Esophagus (tissue), 2 donors: ENCODE measurements around the gene OR5L1. TPM values are rescaled to one million over a fixed set of nuclear protein-coding genes. Genes with fewer than 3 reads are reported as not detected.

ENCODE experiments used
- H3K27ac ChIP-seq, 2 donors: one replicate each; pipeline ENCODE4 v1.5.1; 2013; ENCODE audit warnings: low read depth in 2 of 2, mild to moderate bottlenecking in 2 of 2, inconsistent platforms in 1 of 2, low read length in 1 of 2, moderate library complexity in 1 of 2
- H3K27me3 ChIP-seq, 2 donors: one replicate each; pipeline ENCODE4 v1.6.1; 2013; ENCODE audit warnings: low read length in 2 of 2, control low read depth in 1 of 2, mild to moderate bottlenecking in 1 of 2; ENCODE audit not compliant: insufficient read depth in 2 of 2, control insufficient read depth in 1 of 2
- H3K36me3 ChIP-seq, 2 donors: one replicate each; pipeline ENCODE4 v1.6.1; 2013; ENCODE audit warnings: low read length in 1 of 2; ENCODE audit not compliant: control insufficient read depth in 2 of 2, insufficient read depth in 2 of 2
- H3K4me1 ChIP-seq, 2 donors: one replicate each; pipeline ENCODE4 v1.6.1; 2013; ENCODE audit warnings: low read length in 1 of 2; ENCODE audit not compliant: control insufficient read depth in 2 of 2, insufficient read depth in 2 of 2
- H3K4me3 ChIP-seq, 2 donors: one replicate each; pipeline ENCODE4 v1.5.1; 2013; ENCODE audit warnings: low read length in 2 of 2, mild to moderate bottlenecking in 2 of 2, low read depth in 1 of 2, moderate library complexity in 1 of 2
- H3K9me3 ChIP-seq, 2 donors: one replicate each; pipeline ENCODE4 v1.6.1; 2013; ENCODE audit warnings: mild to moderate bottlenecking in 2 of 2, low read depth in 1 of 2, low read length in 1 of 2, moderate library complexity in 1 of 2; ENCODE audit not compliant: control insufficient read depth in 2 of 2, insufficient read depth in 1 of 2
- WGBS, 2 donors: extraction: QIAGEN DNeasy Blood & Tissue Kit; methylation state at CpG; one replicate each; pipeline ENCODE4 v1.1.7; 2013; 5-methylcytosine and 5-hydroxymethylcytosine counted together
- polyA plus RNA-seq, 2 donors: library from polyadenylated mRNA; stranded (reverse); fragments of 200-250 nt; gene quantifications; one replicate each; pipeline ENCODE4 v1.2.3, GENCODE V29; 2013
- donor health status: healthy with polysubstance abuse.
- donor health status: Bipolar disorder and iron deficiency.

Gene OR5L1
- polyA plus RNA-seq, 2 donors: not detected

DNA sequence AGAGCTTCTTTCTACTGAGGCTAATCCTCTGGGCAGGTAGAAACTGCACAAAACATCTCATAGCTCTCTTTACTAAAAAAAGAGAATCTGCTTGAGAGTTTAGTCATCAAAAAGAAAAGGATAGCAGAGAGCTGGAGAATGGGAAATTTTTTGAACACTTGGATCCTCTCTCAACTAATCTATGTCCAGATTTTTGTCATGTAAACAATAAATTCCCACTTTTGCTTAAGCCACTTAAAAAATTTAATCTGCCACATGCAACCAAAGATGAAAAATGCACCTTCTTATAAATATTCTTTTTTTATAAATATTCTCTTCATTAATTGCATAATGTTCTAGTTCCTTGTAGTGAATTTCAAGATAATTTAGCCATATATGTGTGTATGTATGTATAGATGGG lies 37.9 kb downstream of the OR5L1 start:
- Histone ChIP-seq H3K4me1 (no peaks in the 10 kb centered on the region), H3K9me3 (no peaks in the 10 kb centered on the region), H3K36me3 (no peaks in the 10 kb centered on the region), H3K27me3 (no peaks in the 10 kb centered on the region), H3K4me3 (no peak overlapping the region), H3K27ac (no peak overlapping the region)

DNA sequence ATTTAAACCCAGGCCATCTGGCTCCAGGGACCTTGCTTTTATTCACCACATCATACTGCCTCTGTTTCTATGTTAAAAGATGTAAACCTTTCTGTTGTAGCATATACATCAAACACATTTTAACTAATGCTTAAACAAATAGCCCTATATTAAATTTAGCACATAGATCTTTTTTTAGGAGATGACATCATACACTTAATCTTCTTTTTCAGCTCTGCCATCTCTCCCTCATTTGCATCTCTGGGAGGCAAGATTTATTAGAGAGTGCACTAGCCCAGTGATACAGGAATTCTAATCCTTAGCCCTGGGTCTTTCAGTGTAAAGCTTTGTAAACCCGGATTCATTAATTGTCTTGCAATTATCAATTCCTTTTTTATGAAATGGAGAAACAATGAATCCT lies 41.0 kb downstream of the OR5L1 start:
- WGBS, 2 donors: 80 to 87% methylated on average over 1 of the region's 1 CpG

GRCh38 chr11:55854704-55855103 lies 43.5 kb downstream of the OR5L1 start:
- 17 to 19% methylated on average over 1 of the region's 1 CpG for WGBS, 2 donors

More for the DNA sequence above, 41.0 kb downstream of the OR5L1 start:
- Histone ChIP-seq H3K4me3 (no peak overlapping the region), H3K27ac (no peak overlapping the region), H3K4me1 (no peaks in the 10 kb centered on the region), H3K27me3 (no peaks in the 10 kb centered on the region), H3K9me3 (no peaks in the 10 kb centered on the region), H3K36me3 (no peaks in the 10 kb centered on the region)

More at GRCh38 chr11:55854704-55855103, 43.5 kb downstream of the OR5L1 start:
- H3K9me3 ChIP-seq: no peaks in the 10 kb centered on the region
- H3K27ac ChIP-seq: no peak overlapping the region
- no peak overlapping the region for H3K4me3 ChIP-seq
- H3K36me3 ChIP-seq: no peaks in the 10 kb centered on the region
- no peaks in the 10 kb centered on the region for H3K4me1 ChIP-seq
- H3K27me3 ChIP-seq: no peaks in the 10 kb centered on the region

Other genes with a start within 250 kb of the OR5L1 start
- not detected for gene OR4C16, start 239.2 kb upstream of the OR5L1 start, polyA plus RNA-seq
- not detected for gene OR4C11, start 203.7 kb upstream of the OR5L1 start, polyA plus RNA-seq
- not detected for gene OR4P4, start 176.3 kb upstream of the OR5L1 start, polyA plus RNA-seq
- not detected for gene OR4S2, start 163.0 kb upstream of the OR5L1 start, polyA plus RNA-seq
- not detected for gene OR4C6, start 149.2 kb upstream of the OR5L1 start, polyA plus RNA-seq
- not detected for gene OR5D13, start 37.9 kb upstream of the OR5L1 start, polyA plus RNA-seq
- not detected for gene OR5D14, start 15.8 kb upstream of the OR5L1 start, polyA plus RNA-seq
- gene OR5D18, start 8.3 kb downstream of the OR5L1 start, polyA plus RNA-seq: not detected
- gene OR5L2, start 15.9 kb downstream of the OR5L1 start, polyA plus RNA-seq: not detected
- not detected for gene OR5D16, start 27.4 kb downstream of the OR5L1 start, polyA plus RNA-seq
- not detected for gene TRIM51, start 71.9 kb downstream of the OR5L1 start, polyA plus RNA-seq
- not detected for gene OR5W2, start 103.2 kb downstream of the OR5L1 start, polyA plus RNA-seq
- not detected for gene OR5I1, start 125.0 kb downstream of the OR5L1 start, polyA plus RNA-seq
- not detected for gene OR10AG1, start 158.6 kb downstream of the OR5L1 start, polyA plus RNA-seq
- gene OR5F1, start 183.3 kb downstream of the OR5L1 start, polyA plus RNA-seq: not detected
- gene OR5AS1, start 216.3 kb downstream of the OR5L1 start, polyA plus RNA-seq: not detected